GM21367 (cell line): Measurements from ENCODE around the gene B3GALNT1.
A peak's percentile ranks its signal among the peaks of the same experiment; 100 is the strongest.

ENCODE experiments used
- ATAC-seq: cut with Tn5 transposase; IDR thresholded peaks from one replicate; pipeline ENCODE4 v1.9.1; 2021; ENCODE audit not compliant: unreplicated experiment

The B3GALNT1 gene

GRCh38 chr3:161082063-161082462 is 23.1 kb downstream of the B3GALNT1 start:
- ATAC-seq, result peak; percentile 16

- ATAC-seq, result peak; percentile 73
These were observed 23.5 kb downstream of the B3GALNT1 start for GRCh38 chr3:161081633-161082032.

- ATAC-seq, result no peak
These were observed 32.0 kb downstream of the B3GALNT1 start for GRCh38 chr3:161073181-161073580.

GRCh38 chr3:161072751-161073150 is 32.4 kb downstream of the B3GALNT1 start:
- ATAC-seq, result no peak

- no peak for ATAC-seq
These were observed 32.9 kb downstream of the B3GALNT1 start for GRCh38 chr3:161072211-161072621.

- ATAC-seq, result no peak
These were observed 34.0 kb downstream of the B3GALNT1 start for GRCh38 chr3:161070980-161071663.

- ATAC-seq, result no peak
These were observed 34.8 kb downstream of the B3GALNT1 start for GRCh38 chr3:161070252-161070930.

- peak; percentile 97 for ATAC-seq
These were observed 35.5 kb downstream of the B3GALNT1 start for GRCh38 chr3:161069511-161070251.

GRCh38 chr3:161067335-161067734 is 37.8 kb downstream of the B3GALNT1 start:
- no peak for ATAC-seq

- ATAC-seq, result no peak
These were observed 38.2 kb downstream of the B3GALNT1 start for GRCh38 chr3:161066930-161067329.

GRCh38 chr3:161064413-161064812 is 40.7 kb downstream of the B3GALNT1 start:
- ATAC-seq, result no peak

- ATAC-seq, result no peak
These were observed 50.1 kb downstream of the B3GALNT1 start for GRCh38 chr3:161054860-161055604.

GRCh38 chr3:161051856-161052255 is 53.3 kb downstream of the B3GALNT1 start:
- no peak for ATAC-seq

- no peak for ATAC-seq
These were observed 54.2 kb downstream of the B3GALNT1 start for GRCh38 chr3:161050935-161051334.

GRCh38 chr3:161049683-161050248 is 55.4 kb downstream of the B3GALNT1 start:
- no peak for ATAC-seq

GRCh38 chr3:161043336-161044035 is 61.7 kb downstream of the B3GALNT1 start:
- peak; percentile 86 for ATAC-seq

- ATAC-seq, result peak; percentile 69
These were observed 63.1 kb downstream of the B3GALNT1 start for GRCh38 chr3:161042023-161042501.

- no peak for ATAC-seq
These were observed 66.4 kb downstream of the B3GALNT1 start for GRCh38 chr3:161038725-161039124.

- no peak for ATAC-seq
These were observed 69.4 kb downstream of the B3GALNT1 start for GRCh38 chr3:161035711-161036110.

- peak; percentile 88 for ATAC-seq
These were observed 70.1 kb downstream of the B3GALNT1 start for GRCh38 chr3:161034913-161035550.
